ENCODE data around the gene HMGA1. TPM values are rescaled to one million over a fixed set of nuclear protein-coding genes. Genes with fewer than 3 reads are reported as not detected.
A peak's percentile ranks its signal among the peaks of the same experiment; 100 is the strongest.

The HMGA1 gene
- total and polyA plus RNA-seq, 2 of the 13 experiments (the other 11 are each of a cell fraction or from before 2014, with no cell fraction given): 117 to 145 TPM

- TF ChIP-seq TOPORS (CRISPR knock-in tag; IDR thresholded peaks at IDR 0.05): peak; percentile 99
- TF ChIP-seq ARNT2 (CRISPR knock-in tag; IDR thresholded peaks at IDR 0.05; ENCODE audit: low read depth): peak; percentile 99
- peak; percentile 98 for TF ChIP-seq CSRNP1 (CRISPR knock-in tag; IDR thresholded peaks at IDR 0.05)
- TF ChIP-seq ZNF75D (CRISPR knock-in tag; IDR thresholded peaks at IDR 0.05; ENCODE audit: borderline replicate concordance): 0 out of 2 replicates have a peak, but pooled peaks have one; percentile 44
- peak; percentile 98; the same call in 1 of the 2 replicates for TF ChIP-seq CHCHD3 (CRISPR knock-in tag; IDR thresholded peaks at IDR 0.05)
- TF ChIP-seq ZNF17 (CRISPR knock-in tag; IDR thresholded peaks at IDR 0.05): no peak
- peak; percentile 61; the same call in 1 of the 2 replicates for TF ChIP-seq SIX4 (CRISPR knock-in tag; IDR thresholded peaks at IDR 0.05)
- peak; percentile 99 for TF ChIP-seq MYC (CRISPR knock-in tag; IDR thresholded peaks at IDR 0.05; ENCODE audit: borderline replicate concordance)
- TF ChIP-seq GPN1 (CRISPR knock-in tag; IDR thresholded peaks at IDR 0.05; ENCODE audit: borderline replicate concordance): peak; percentile 96
- peak; percentile 70 for TF ChIP-seq MED1 (CRISPR knock-in tag; IDR thresholded peaks at IDR 0.05)
- TF ChIP-seq THYN1 (CRISPR knock-in tag; IDR thresholded peaks at IDR 0.05; ENCODE audit: borderline replicate concordance, low read depth): no peak
- peak; percentile 75 for TF ChIP-seq THAP11 (CRISPR knock-in tag; IDR thresholded peaks at IDR 0.05)
- TF ChIP-seq, protein P1, sequence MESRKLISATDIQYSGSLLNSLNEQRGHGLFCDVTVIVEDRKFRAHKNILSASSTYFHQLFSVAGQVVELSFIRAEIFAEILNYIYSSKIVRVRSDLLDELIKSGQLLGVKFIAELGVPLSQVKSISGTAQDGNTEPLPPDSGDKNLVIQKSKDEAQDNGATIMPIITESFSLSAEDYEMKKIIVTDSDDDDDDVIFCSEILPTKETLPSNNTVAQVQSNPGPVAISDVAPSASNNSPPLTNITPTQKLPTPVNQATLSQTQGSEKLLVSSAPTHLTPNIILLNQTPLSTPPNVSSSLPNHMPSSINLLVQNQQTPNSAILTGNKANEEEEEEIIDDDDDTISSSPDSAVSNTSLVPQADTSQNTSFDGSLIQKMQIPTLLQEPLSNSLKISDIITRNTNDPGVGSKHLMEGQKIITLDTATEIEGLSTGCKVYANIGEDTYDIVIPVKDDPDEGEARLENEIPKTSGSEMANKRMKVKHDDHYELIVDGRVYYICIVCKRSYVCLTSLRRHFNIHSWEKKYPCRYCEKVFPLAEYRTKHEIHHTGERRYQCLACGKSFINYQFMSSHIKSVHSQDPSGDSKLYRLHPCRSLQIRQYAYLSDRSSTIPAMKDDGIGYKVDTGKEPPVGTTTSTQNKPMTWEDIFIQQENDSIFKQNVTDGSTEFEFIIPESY (CRISPR knock-in tag; IDR thresholded peaks at IDR 0.05): peak; percentile 50; the same call in 1 of the 2 replicates
- no peak; the same call in 1 of the 2 replicates for TF ChIP-seq RNF219 (CRISPR knock-in tag; IDR thresholded peaks at IDR 0.05)
- TF ChIP-seq ZMYM2 (CRISPR knock-in tag; IDR thresholded peaks at IDR 0.05): peak; percentile 67; the same call in 1 of the 2 replicates
- peak; percentile 96 for TF ChIP-seq FOXM1 (CRISPR knock-in tag; IDR thresholded peaks at IDR 0.05)
- 0 out of 2 replicates have a peak, but pooled peaks have one; percentile 57 for TF ChIP-seq GZF1 (CRISPR knock-in tag; IDR thresholded peaks at IDR 0.05)
- peak; percentile 96 for TF ChIP-seq ZNF430 (CRISPR knock-in tag; IDR thresholded peaks at IDR 0.05)
- TF ChIP-seq SNAPC2 (CRISPR knock-in tag; IDR thresholded peaks at IDR 0.05): peak; percentile 93; the same call in 1 of the 2 replicates
- TF ChIP-seq HOXA5 (CRISPR knock-in tag; IDR thresholded peaks at IDR 0.05): peak; percentile 72; the same call in 1 of the 2 replicates
- no peak for TF ChIP-seq KDM6A (CRISPR knock-in tag; IDR thresholded peaks at IDR 0.05; ENCODE audit: low read depth)
Observed at GRCh38 chr6:34237722-34238584, 1.3 kb downstream of the HMGA1 start (continued).

Measured in HepG2 (cell line).